Neural progenitor cell (in vitro differentiated cells): Measurements from ENCODE around the gene MYBPHL. TPM values are rescaled to one million over a fixed set of nuclear protein-coding genes. Genes with fewer than 3 reads are reported as not detected.

Source experiments
- DNase-seq: peaks from one replicate; pipeline ENCODE4 v3.0.0-alpha.2; 2016; ENCODE audit warnings: low spot score
- H2AFZ ChIP-seq: fragments of 200-600 bp; sonication (generic); replicated peaks from 2 replicates; pipeline ENCODE4 v1.6.1; 2016; ENCODE audit warnings: antibody characterized with exemption
- H3F3A ChIP-seq: fragments of 200-600 bp; sonication (generic); 2 replicates; pipeline ENCODE4 v1.6.1; 2016; ENCODE audit warnings: antibody characterized with exemption, low read depth
- H3K27ac ChIP-seq: fragments of 200-600 bp; sonication (generic); 2 replicates; pipeline ENCODE4 v1.5.1; 2016; ENCODE audit warnings: mild to moderate bottlenecking
- H3K27me3 ChIP-seq: fragments of 200-600 bp; sonication (generic); 2 replicates; pipeline ENCODE4 v1.6.1; 2016; ENCODE audit warnings: mild to moderate bottlenecking, moderate library complexity
- H3K36me3 ChIP-seq: fragments of 200-600 bp; sonication (generic); 2 replicates; pipeline ENCODE4 v1.5.1; 2016
- H3K4me1 ChIP-seq: fragments of 200-600 bp; sonication (generic); 2 replicates; pipeline ENCODE4 v1.6.1; 2016; ENCODE audit warnings: mixed run types
- H3K4me2 ChIP-seq: fragments of 200-600 bp; sonication (generic); 2 replicates; pipeline ENCODE4 v1.6.1; 2016
- H3K4me3 ChIP-seq: fragments of 200-600 bp; sonication (generic); 2 replicates; pipeline ENCODE4 v1.5.1; 2016
- H3K79me2 ChIP-seq: fragments of 200-600 bp; sonication (generic); 2 replicates; pipeline ENCODE4 v1.6.1; 2016; ENCODE audit warnings: low read depth
- H3K9ac ChIP-seq: fragments of 200-600 bp; sonication (generic); 2 replicates; pipeline ENCODE4 v1.6.1; 2016
- H3K9me3 ChIP-seq: fragments of 200-600 bp; sonication (generic); 2 replicates; pipeline ENCODE4 v1.5.1; 2016; ENCODE audit warnings: low read depth
- H4K20me1 ChIP-seq: fragments of 200-600 bp; sonication (generic); 2 replicates; pipeline ENCODE4 v1.6.1; 2016; ENCODE audit warnings: low read depth
- H3K27ac Mint-ChIP-seq: 3 replicates; pipeline ENCODE4 v1.8.0; 2021; ENCODE audit warnings: mixed read lengths
- H3K27me3 Mint-ChIP-seq: 2 replicates; pipeline ENCODE4 v1.8.0; 2022; ENCODE audit warnings: low read depth, mild to moderate bottlenecking, inconsistent platforms, moderate library complexity, mixed read lengths; ENCODE audit not compliant: insufficient read depth
- H3K36me3 Mint-ChIP-seq: 3 replicates; pipeline ENCODE4 v1.8.0; 2021; ENCODE audit warnings: mixed read lengths
- H3K4me1 Mint-ChIP-seq: 3 replicates; pipeline ENCODE4 v1.8.0; 2021; ENCODE audit warnings: mixed read lengths
- H3K4me3 Mint-ChIP-seq: 3 replicates; pipeline ENCODE4 v1.8.0; 2021; ENCODE audit warnings: mild to moderate bottlenecking, moderate library complexity, mixed read lengths
- H3K9me3 Mint-ChIP-seq: 3 replicates; pipeline ENCODE4 v1.8.0; 2020; ENCODE audit warnings: mixed read lengths
- EZH2 ChIP-seq: fragments of 200-600 bp; sonication (generic); IDR thresholded peaks from 2 replicates; pipeline ENCODE4 v1.6.1; 2017; ENCODE audit warnings: antibody characterized with exemption, mild to moderate bottlenecking, moderate library complexity
- EZH2phosphoT487 ChIP-seq: fragments of 200-600 bp; sonication (generic); IDR thresholded peaks from 2 replicates; pipeline ENCODE4 v1.6.1; 2017; ENCODE audit warnings: antibody characterized with exemption
- total RNA-seq: library from RNA; depleted of rRNA; stranded (reverse); fragments of >200 nt; gene quantifications from 2 replicates; pipeline ENCODE4 v1.2.3, GENCODE V29; 2015; ENCODE audit warnings: low replicate concordance
- TF ChIP-seq, protein P1 (sequence below): fragments of 200-600 bp; sonication (generic); IDR thresholded peaks from 2 replicates; pipeline ENCODE4 v1.5.1; 2017; ENCODE audit warnings: antibody characterized with exemption, mild to moderate bottlenecking

MYBPHL gene
- total RNA-seq, 1 donor from 2014 or later: not detected

DNA sequence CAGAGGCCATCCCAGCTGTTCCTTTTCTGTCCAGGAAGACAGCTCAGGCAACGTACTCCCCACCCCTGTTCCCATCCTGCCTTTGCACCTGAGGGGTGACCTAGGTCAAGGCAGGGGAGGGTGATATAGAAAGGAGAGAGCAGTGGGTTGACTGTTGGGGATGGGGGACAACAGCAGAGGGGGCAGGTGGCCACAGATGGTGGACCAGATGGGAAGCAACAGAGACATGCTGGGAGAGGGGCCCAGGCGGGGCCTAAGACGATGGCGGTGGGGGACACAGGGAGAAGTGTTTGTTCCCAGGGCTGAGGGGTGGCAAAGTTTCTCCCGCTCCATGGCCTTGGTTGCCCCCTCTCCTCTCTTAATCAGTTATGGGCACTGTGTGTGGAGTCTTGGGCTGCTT is 51.1 kb downstream of the MYBPHL start:
- Mint-ChIP-seq H3K4me1 (peaks cover 81% of the 10 kb centered on the region), H3K27ac (peak overlapping the region; percentile 89), H3K4me3 (peak overlapping the region; percentile 67), H3K36me3 (peaks cover 40% of the 10 kb centered on the region), H3K27me3 (peaks cover 10% of the 10 kb centered on the region), H3K9me3 (peaks cover 21% of the 10 kb centered on the region)
- Histone ChIP-seq H3F3A (peaks cover 52% of the 10 kb centered on the region), H3K79me2 (peaks cover 75% of the 10 kb centered on the region), H3K9me3 (no peaks in the 10 kb centered on the region), H2AFZ (no peak overlapping the region), H3K4me2 (peak overlapping the region; percentile 72), H3K4me3 (peak overlapping the region; percentile 31), H3K4me1 (peaks cover 60% of the 10 kb centered on the region), H3K36me3 (no peaks in the 10 kb centered on the region), H4K20me1 (peaks cover 4% of the 10 kb centered on the region), H3K27ac (peak overlapping the region; percentile 71), H3K9ac (no peak overlapping the region), H3K27me3 (no peaks in the 10 kb centered on the region)
- TF ChIP-seq EZH2phosphoT487: no peak
- TF ChIP-seq, protein P1, sequence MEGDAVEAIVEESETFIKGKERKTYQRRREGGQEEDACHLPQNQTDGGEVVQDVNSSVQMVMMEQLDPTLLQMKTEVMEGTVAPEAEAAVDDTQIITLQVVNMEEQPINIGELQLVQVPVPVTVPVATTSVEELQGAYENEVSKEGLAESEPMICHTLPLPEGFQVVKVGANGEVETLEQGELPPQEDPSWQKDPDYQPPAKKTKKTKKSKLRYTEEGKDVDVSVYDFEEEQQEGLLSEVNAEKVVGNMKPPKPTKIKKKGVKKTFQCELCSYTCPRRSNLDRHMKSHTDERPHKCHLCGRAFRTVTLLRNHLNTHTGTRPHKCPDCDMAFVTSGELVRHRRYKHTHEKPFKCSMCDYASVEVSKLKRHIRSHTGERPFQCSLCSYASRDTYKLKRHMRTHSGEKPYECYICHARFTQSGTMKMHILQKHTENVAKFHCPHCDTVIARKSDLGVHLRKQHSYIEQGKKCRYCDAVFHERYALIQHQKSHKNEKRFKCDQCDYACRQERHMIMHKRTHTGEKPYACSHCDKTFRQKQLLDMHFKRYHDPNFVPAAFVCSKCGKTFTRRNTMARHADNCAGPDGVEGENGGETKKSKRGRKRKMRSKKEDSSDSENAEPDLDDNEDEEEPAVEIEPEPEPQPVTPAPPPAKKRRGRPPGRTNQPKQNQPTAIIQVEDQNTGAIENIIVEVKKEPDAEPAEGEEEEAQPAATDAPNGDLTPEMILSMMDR: no peak
- TF ChIP-seq EZH2: no peak
- no peak for DNase-seq

DNA sequence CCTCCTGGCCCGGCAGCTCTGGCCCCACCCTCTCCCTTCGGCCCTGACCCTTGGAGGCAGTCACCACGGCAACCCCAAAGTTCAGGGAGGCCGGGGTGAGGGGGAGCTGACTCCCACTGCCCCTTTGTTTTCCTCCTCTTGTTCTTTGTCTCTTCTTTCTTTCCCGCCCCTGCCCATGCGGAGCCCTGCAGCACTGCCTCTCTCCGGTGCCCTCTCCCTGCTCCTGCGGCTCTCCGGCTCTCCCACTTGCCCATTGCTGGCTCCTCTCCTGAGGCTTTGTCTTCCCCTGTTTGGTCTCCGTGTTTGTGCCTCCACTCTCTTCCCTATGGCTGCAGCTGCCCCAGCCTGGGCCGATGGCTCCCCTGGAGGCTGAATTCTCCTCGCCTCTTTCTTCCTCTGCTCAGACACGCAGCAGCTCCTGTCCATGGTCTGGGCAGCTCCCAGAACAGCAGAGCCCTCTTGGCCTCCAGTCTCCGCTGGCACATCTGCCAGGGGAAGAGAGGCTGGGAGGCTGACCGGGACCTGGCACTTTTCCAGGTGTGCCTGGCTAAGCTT is 51.6 kb downstream of the MYBPHL start:
- H4K20me1 ChIP-seq: peaks cover 4% of the 10 kb centered on the region
- peak overlapping the region; percentile 72 for H3K4me2 ChIP-seq
- Mint-ChIP-seq H3K27me3 (peaks cover 8% of the 10 kb centered on the region), H3K4me1 (peaks cover 76% of the 10 kb centered on the region), H3K27ac (peak overlapping the region; percentile 89), H3K4me3 (peak overlapping the region; percentile 67), H3K36me3 (peaks cover 42% of the 10 kb centered on the region), H3K9me3 (peaks cover 23% of the 10 kb centered on the region)
- H3F3A ChIP-seq: peaks cover 49% of the 10 kb centered on the region
- TF ChIP-seq EZH2phosphoT487: no peak
- TF ChIP-seq, protein P1: peak; percentile 36
- H3K36me3 ChIP-seq: no peaks in the 10 kb centered on the region
- peaks cover 1% of the 10 kb centered on the region for H3K27me3 ChIP-seq
- DNase-seq: peak; percentile 84
- peak overlapping the region; percentile 31 for H3K4me3 ChIP-seq
- H3K79me2 ChIP-seq: peaks cover 80% of the 10 kb centered on the region
- peak overlapping the region; percentile 71 for H3K27ac ChIP-seq
- H3K9ac ChIP-seq: no peak overlapping the region
- no peak overlapping the region for H2AFZ ChIP-seq
- peaks cover 58% of the 10 kb centered on the region for H3K4me1 ChIP-seq
- no peaks in the 10 kb centered on the region for H3K9me3 ChIP-seq

DNA sequence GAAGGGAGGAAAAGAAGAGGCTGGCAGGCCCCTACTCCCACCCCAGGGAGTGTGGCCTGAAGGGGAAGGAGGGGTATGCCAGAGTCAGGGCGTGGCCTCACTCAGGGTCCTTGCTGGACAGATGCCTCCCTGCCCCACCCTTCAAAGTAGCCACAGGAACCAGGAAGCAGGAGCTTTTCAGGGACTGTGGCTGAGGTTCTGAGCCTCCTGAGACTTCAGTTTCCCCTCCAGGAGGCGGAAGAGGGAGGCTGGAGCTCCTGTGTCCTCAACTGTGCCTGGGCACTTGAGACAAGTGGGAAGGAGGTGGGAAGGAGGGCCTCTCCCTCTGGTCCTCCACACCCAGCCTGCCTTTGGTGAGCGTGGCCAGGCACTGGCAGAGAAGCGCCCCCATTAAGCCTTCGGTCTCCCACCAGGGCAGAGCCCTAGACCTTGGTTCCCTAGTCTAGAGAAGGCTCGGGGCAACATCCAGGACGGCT is 52.2 kb downstream of the MYBPHL start:
- Histone ChIP-seq H3K27me3 (peaks cover 3% of the 10 kb centered on the region), H3K4me2 (peak overlapping the region; percentile 72), H4K20me1 (peaks cover 4% of the 10 kb centered on the region), H3K9ac (no peak overlapping the region), H2AFZ (no peak overlapping the region), H3K36me3 (no peaks in the 10 kb centered on the region), H3F3A (peaks cover 47% of the 10 kb centered on the region), H3K9me3 (no peaks in the 10 kb centered on the region), H3K4me3 (peak overlapping the region; percentile 31), H3K27ac (peak overlapping the region; percentile 71), H3K4me1 (peaks cover 57% of the 10 kb centered on the region), H3K79me2 (peaks cover 85% of the 10 kb centered on the region)
- Mint-ChIP-seq H3K27me3 (peaks cover 7% of the 10 kb centered on the region), H3K4me1 (peaks cover 70% of the 10 kb centered on the region), H3K4me3 (peak overlapping the region; percentile 67), H3K36me3 (peaks cover 42% of the 10 kb centered on the region), H3K27ac (peak overlapping the region; percentile 89), H3K9me3 (peaks cover 23% of the 10 kb centered on the region)
- TF ChIP-seq EZH2: no peak
- TF ChIP-seq EZH2phosphoT487: no peak
- TF ChIP-seq, protein P1: no peak
- DNase-seq: no peak
